NB4 (cell line): ENCODE results near the gene PLCD1.
"Not testable (repeated sequence)": the region's sequence is repeated elsewhere in the genome, so short reads cannot be mapped to it uniquely, and the experiment has no call there.

ENCODE experiments used
- MYC ChIP-seq: IDR thresholded peaks from 2 replicates; pipeline ENCODE4 v1.6.1; 2011; ENCODE audit warnings: low read depth, low read length
- POLR2A ChIP-seq: IDR thresholded peaks from 2 replicates; pipeline ENCODE4 v1.6.1; 2011; ENCODE audit warnings: mild to moderate bottlenecking; ENCODE audit not compliant: insufficient read length; ENCODE audit errors: extremely low read depth
- TF ChIP-seq, protein P1 (sequence below): IDR thresholded peaks from one replicate; pipeline ENCODE4 v1.5.1; 2012; ENCODE audit warnings: low read depth, low read length
- TF ChIP-seq, protein P2 (sequence below): IDR thresholded peaks from 2 replicates; pipeline ENCODE4 v1.6.1; 2011; ENCODE audit warnings: low read depth, low read length

DNA sequence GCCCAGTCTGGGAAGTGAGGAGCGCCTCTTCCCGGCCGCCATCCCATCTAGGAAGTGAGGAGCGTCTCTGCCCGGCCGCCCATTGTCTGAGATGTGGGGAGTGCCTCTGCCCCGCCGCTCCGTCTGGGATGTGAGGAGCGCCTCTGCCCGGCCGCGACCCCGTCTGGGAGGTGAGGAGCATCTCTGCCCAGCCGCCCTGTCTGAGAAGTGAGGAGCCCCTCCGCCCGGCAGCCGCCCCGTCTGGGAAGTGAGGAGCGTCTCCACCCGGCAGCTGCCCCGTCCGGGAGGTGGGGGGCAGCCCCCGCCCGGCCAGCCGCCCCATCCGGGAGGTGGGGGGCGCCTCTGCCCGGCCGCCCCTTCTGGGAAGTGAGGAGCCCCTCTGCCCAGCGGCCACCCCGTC, 23.8 kb upstream of the PLCD1 start:
- not testable (repeated sequence) for TF ChIP-seq MYC, POLR2A
- TF ChIP-seq, protein P1, sequence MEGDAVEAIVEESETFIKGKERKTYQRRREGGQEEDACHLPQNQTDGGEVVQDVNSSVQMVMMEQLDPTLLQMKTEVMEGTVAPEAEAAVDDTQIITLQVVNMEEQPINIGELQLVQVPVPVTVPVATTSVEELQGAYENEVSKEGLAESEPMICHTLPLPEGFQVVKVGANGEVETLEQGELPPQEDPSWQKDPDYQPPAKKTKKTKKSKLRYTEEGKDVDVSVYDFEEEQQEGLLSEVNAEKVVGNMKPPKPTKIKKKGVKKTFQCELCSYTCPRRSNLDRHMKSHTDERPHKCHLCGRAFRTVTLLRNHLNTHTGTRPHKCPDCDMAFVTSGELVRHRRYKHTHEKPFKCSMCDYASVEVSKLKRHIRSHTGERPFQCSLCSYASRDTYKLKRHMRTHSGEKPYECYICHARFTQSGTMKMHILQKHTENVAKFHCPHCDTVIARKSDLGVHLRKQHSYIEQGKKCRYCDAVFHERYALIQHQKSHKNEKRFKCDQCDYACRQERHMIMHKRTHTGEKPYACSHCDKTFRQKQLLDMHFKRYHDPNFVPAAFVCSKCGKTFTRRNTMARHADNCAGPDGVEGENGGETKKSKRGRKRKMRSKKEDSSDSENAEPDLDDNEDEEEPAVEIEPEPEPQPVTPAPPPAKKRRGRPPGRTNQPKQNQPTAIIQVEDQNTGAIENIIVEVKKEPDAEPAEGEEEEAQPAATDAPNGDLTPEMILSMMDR: not testable (repeated sequence)
- TF ChIP-seq, protein P2, sequence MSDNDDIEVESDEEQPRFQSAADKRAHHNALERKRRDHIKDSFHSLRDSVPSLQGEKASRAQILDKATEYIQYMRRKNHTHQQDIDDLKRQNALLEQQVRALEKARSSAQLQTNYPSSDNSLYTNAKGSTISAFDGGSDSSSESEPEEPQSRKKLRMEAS: not testable (repeated sequence)
